GM18951 (cell line): ENCODE measurements around the gene RIPOR2.

ENCODE experiments used
- POLR2A ChIP-seq: IDR thresholded peaks from 4 replicates; pipeline ENCODE4 v1.6.1; 2011; ENCODE audit warnings: mild to moderate bottlenecking; ENCODE audit not compliant: insufficient read length, insufficient read depth; ENCODE audit errors: extremely low read depth
- in situ Hi-C: fragments of 300-500 bp; cut with MboI; formaldehyde crosslinking; loops from one replicate; pipeline ENCODE4 v1.12.0; 2022; ENCODE audit warnings: low sequenced_read_pairs, mixed read lengths, inconsistent platforms; ENCODE audit not compliant: unreplicated experiment

The RIPOR2 gene

GRCh38 chr6:24935366-24936152, at the start of gene RIPOR2:
Gene RIPOR2, minus strand, starts transcription at chr6:24935960. Its CDS starts 62 bp downstream, at chr6:24935898.
- in situ Hi-C loops, result no loop called here
- TF ChIP-seq POLR2A, result peak; percentile 42

GRCh38 chr6:24985323-24985722, 49.6 kb upstream of the RIPOR2 start:
- TF ChIP-seq POLR2A, result no peak
- in situ Hi-C loops, result no loop called here

- no peak for TF ChIP-seq POLR2A
- in situ Hi-C loops, result no loop called here
These were observed 46.5 kb upstream of the RIPOR2 start for GRCh38 chr6:24982231-24982630.

GRCh38 chr6:24981386-24981760, 45.6 kb upstream of the RIPOR2 start:
- in situ Hi-C loops, result no loop called here
- TF ChIP-seq POLR2A, result no peak

- in situ Hi-C loops, result no loop called here
- TF ChIP-seq POLR2A, result no peak
These were observed 45.0 kb upstream of the RIPOR2 start for GRCh38 chr6:24980507-24981385.

- in situ Hi-C loops, result no loop called here
- no peak for TF ChIP-seq POLR2A
These were observed 43.4 kb upstream of the RIPOR2 start for GRCh38 chr6:24979176-24979575.

- TF ChIP-seq POLR2A, result no peak
- in situ Hi-C loops, result no loop called here
These were observed 38.7 kb upstream of the RIPOR2 start for GRCh38 chr6:24974182-24975171.

- no peak for TF ChIP-seq POLR2A
- in situ Hi-C loops, result no loop called here
These were observed 36.7 kb upstream of the RIPOR2 start for GRCh38 chr6:24972311-24972958.

GRCh38 chr6:24971067-24971466, 35.3 kb upstream of the RIPOR2 start:
- in situ Hi-C loops, result no loop called here
- no peak for TF ChIP-seq POLR2A

- in situ Hi-C loops, result no loop called here
- no peak for TF ChIP-seq POLR2A
These were observed 33.6 kb upstream of the RIPOR2 start for GRCh38 chr6:24969343-24969860.

- TF ChIP-seq POLR2A, result no peak
- in situ Hi-C loops, result no loop called here
These were observed 33.0 kb upstream of the RIPOR2 start for GRCh38 chr6:24968783-24969182.

- TF ChIP-seq POLR2A, result no peak
- in situ Hi-C loops, result no loop called here
These were observed 31.5 kb upstream of the RIPOR2 start for GRCh38 chr6:24967211-24967610.

GRCh38 chr6:24966381-24966780, 30.6 kb upstream of the RIPOR2 start:
- in situ Hi-C loops, result no loop called here
- TF ChIP-seq POLR2A, result no peak
